GM23338 (cell line): ENCODE results near the gene UBA6. TPM values are rescaled to one million over a fixed set of nuclear protein-coding genes. Genes with fewer than 3 reads are reported as not detected.

Experiments
- ATAC-seq: fragments of 200-7000 bp; cut with Tn5 transposase; 3 replicates; pipeline ENCODE4 v1.9.1; 2020
- DNase-seq: peaks from one replicate; pipeline ENCODE4 v3.0.0-alpha.2; 2015; ENCODE audit warnings: low spot score
- H2AFZ ChIP-seq: fragments of 200-600 bp; sonication (generic); 2 replicates; pipeline ENCODE4 v1.8.0; 2016; ENCODE audit warnings: antibody characterized with exemption, mild to moderate bottlenecking, moderate library complexity
- H3F3A ChIP-seq: fragments of 200-600 bp; sonication (generic); replicated peaks from 2 replicates; pipeline ENCODE4 v1.8.0; 2017; ENCODE audit warnings: antibody characterized with exemption, mixed run types, low read depth
- H3K27ac ChIP-seq: fragments of 200-600 bp; sonication (generic); 2 replicates; pipeline ENCODE4 v1.6.1; 2016; ENCODE audit warnings: low read depth
- H3K27me3 ChIP-seq: fragments of 200-600 bp; sonication (generic); 2 replicates; pipeline ENCODE4 v1.8.0; 2016; ENCODE audit warnings: mild to moderate bottlenecking, mixed run types, moderate library complexity; ENCODE audit not compliant: insufficient read depth
- H3K36me3 ChIP-seq: fragments of 200-600 bp; sonication (generic); 2 replicates; pipeline ENCODE4 v1.8.0; 2016; ENCODE audit warnings: mild to moderate bottlenecking; ENCODE audit not compliant: insufficient read depth
- H3K4me1 ChIP-seq: fragments of 200-600 bp; sonication (generic); 2 replicates; pipeline ENCODE4 v1.8.0; 2016; ENCODE audit warnings: mild to moderate bottlenecking, moderate library complexity; ENCODE audit not compliant: insufficient read depth
- H3K4me2 ChIP-seq: fragments of 200-600 bp; sonication (generic); 2 replicates; pipeline ENCODE4 v1.7.1; 2017; ENCODE audit warnings: mixed run types
- H3K4me3 ChIP-seq: fragments of 200-600 bp; sonication (generic); 2 replicates; pipeline ENCODE4 v1.6.1; 2016; ENCODE audit warnings: mixed run types
- H3K79me2 ChIP-seq: fragments of 200-600 bp; sonication (generic); replicated peaks from 2 replicates; pipeline ENCODE4 v1.8.0; 2017; ENCODE audit warnings: mild to moderate bottlenecking; ENCODE audit not compliant: insufficient read depth
- H3K9me2 ChIP-seq: fragments of 200-600 bp; sonication (generic); 2 replicates; pipeline ENCODE4 v1.8.0; 2017; ENCODE audit not compliant: insufficient read depth
- H4K20me1 ChIP-seq: fragments of 200-600 bp; sonication (generic); replicated peaks from 2 replicates; pipeline ENCODE4 v1.8.0; 2017; ENCODE audit warnings: mild to moderate bottlenecking; ENCODE audit not compliant: insufficient read depth
- H3K27ac Mint-ChIP-seq: 2 replicates; pipeline ENCODE4 v1.8.0; 2020; ENCODE audit warnings: inconsistent platforms, mild to moderate bottlenecking, moderate library complexity, mixed read lengths
- H3K27me3 Mint-ChIP-seq: 3 replicates; pipeline ENCODE4 v1.8.0; 2022; ENCODE audit warnings: low read depth, mild to moderate bottlenecking, moderate library complexity, mixed read lengths, inconsistent platforms; ENCODE audit not compliant: insufficient read depth, poor library complexity
- H3K36me3 Mint-ChIP-seq: 3 replicates; pipeline ENCODE4 v1.8.0; 2021; ENCODE audit warnings: low read depth, mild to moderate bottlenecking, inconsistent platforms, moderate library complexity, mixed read lengths
- H3K4me1 Mint-ChIP-seq: 3 replicates; pipeline ENCODE4 v1.8.0; 2020; ENCODE audit warnings: mild to moderate bottlenecking, inconsistent platforms, mixed read lengths
- H3K4me3 Mint-ChIP-seq: 3 replicates; pipeline ENCODE4 v1.8.0; 2021; ENCODE audit warnings: moderate library complexity, mild to moderate bottlenecking, inconsistent platforms, mixed read lengths
- H3K9me3 Mint-ChIP-seq: 3 replicates; pipeline ENCODE4 v1.8.0; 2020; ENCODE audit warnings: moderate library complexity, mild to moderate bottlenecking, inconsistent platforms, mixed read lengths
- CREB1 ChIP-seq: fragments of 250-450 bp; sonication (Bioruptor Pico); IDR thresholded peaks from 2 replicates; pipeline ENCODE4 v1.5.0; 2020; ENCODE audit warnings: low read depth, mild to moderate bottlenecking, moderate library complexity
- CTCF ChIP-seq, 2 experiments: fragments of 200-600 bp in 1 of 2; sonication (generic) in 1 of 2; conservative IDR thresholded peaks; 2 replicates each; pipeline versions ENCODE4 v1.5.1 to v1.6.1; 2016 to 2017; ENCODE audit warnings: antibody characterized with exemption in 2 of 2, low read depth in 2 of 2, mild to moderate bottlenecking in 2 of 2, moderate library complexity in 1 of 2
- ETS1 ChIP-seq: IDR thresholded peaks from 2 replicates; pipeline ENCODE4 v1.6.1; 2016; ENCODE audit warnings: antibody characterized with exemption
- EZH2 ChIP-seq: fragments of 200-600 bp; sonication (generic); IDR thresholded peaks from one replicate; pipeline ENCODE4 v1.8.0; 2017; ENCODE audit warnings: antibody characterized with exemption, mild to moderate bottlenecking, low read depth; ENCODE audit not compliant: unreplicated experiment
- EZH2phosphoT487 ChIP-seq: fragments of 200-600 bp; sonication (generic); IDR thresholded peaks from one replicate; pipeline ENCODE4 v1.8.1; 2018; ENCODE audit warnings: antibody characterized with exemption; ENCODE audit not compliant: unreplicated experiment
- JUNB ChIP-seq: IDR thresholded peaks from one replicate; pipeline ENCODE4 v1.6.1; 2016; ENCODE audit warnings: antibody characterized with exemption; ENCODE audit not compliant: unreplicated experiment
- NANOG ChIP-seq: IDR thresholded peaks from 2 replicates; pipeline ENCODE4 v1.6.1; 2016; ENCODE audit warnings: antibody characterized with exemption, borderline replicate concordance
- POLR2AphosphoS5 ChIP-seq: IDR thresholded peaks from 2 replicates; pipeline ENCODE4 v1.6.1; 2016; ENCODE audit warnings: antibody characterized with exemption, low read depth
- REST ChIP-seq: IDR thresholded peaks from one replicate; pipeline ENCODE4 v1.6.1; 2018; ENCODE audit warnings: antibody characterized with exemption; ENCODE audit not compliant: unreplicated experiment
- STAT1 ChIP-seq: IDR thresholded peaks from one replicate; pipeline ENCODE4 v1.6.1; 2016; ENCODE audit warnings: antibody characterized with exemption; ENCODE audit not compliant: unreplicated experiment
- ZNF114 ChIP-seq: fragments of 250-450 bp; sonication (Bioruptor Pico); IDR thresholded peaks from 2 replicates; pipeline ENCODE4 v1.5.0; 2020; ENCODE audit warnings: mild to moderate bottlenecking, moderate library complexity
- ZNF331 ChIP-seq: fragments of 250-450 bp; sonication (Bioruptor Pico); IDR thresholded peaks from 2 replicates; pipeline ENCODE4 v1.5.0; 2020; ENCODE audit warnings: low read depth, mild to moderate bottlenecking, moderate library complexity
- polyA plus RNA-seq: library from polyadenylated mRNA; unstranded; fragments of >200 nt; fragmentation: Nextera tagmentation; extraction: Ambion mirVana; gene quantifications from 2 replicates; pipeline ENCODE4 v1.2.1, GENCODE V29; 2016
- total RNA-seq: library from RNA; depleted of rRNA; stranded (reverse); fragments of >200 nt; shearing (Covaris generic); gene quantifications from 2 replicates; pipeline ENCODE4 v1.2.3, GENCODE V29; 2014

The UBA6 gene
- total and polyA plus RNA-seq, 2 experiments from 2014 or later: 17.6 to 77.3 TPM

GRCh38 chr4:67614186-67614585 is 86.8 kb downstream of the UBA6 start:
- Mint-ChIP-seq H3K27ac (no peak overlapping the region), H3K4me3 (no peak overlapping the region), H3K9me3 (no peaks in the 10 kb centered on the region; the same call in 2 of the 3 replicates), H3K36me3 (peaks cover 30% of the 10 kb centered on the region), H3K27me3 (no peaks in the 10 kb centered on the region), H3K4me1 (no peaks in the 10 kb centered on the region)
- Histone ChIP-seq H3K27ac (no peak overlapping the region), H3K4me2 (no peak overlapping the region), H3K27me3 (no peaks in the 10 kb centered on the region), H3K36me3 (peaks cover 6% of the 10 kb centered on the region; the same call in 1 of the 2 replicates), H3K9me2 (no peaks in the 10 kb centered on the region), H2AFZ (no peak overlapping the region), H3K79me2 (no peaks in the 10 kb centered on the region), H3K4me1 (no peaks in the 10 kb centered on the region), H3F3A (no peaks in the 10 kb centered on the region), H4K20me1 (no peaks in the 10 kb centered on the region), H3K4me3 (no peak overlapping the region)
- TF ChIP-seq NANOG: no peak
- TF ChIP-seq CTCF (conservative IDR thresholded peaks at IDR 0.05; ENCODE audit: low read depth in 2 of 2): no peak
- TF ChIP-seq POLR2AphosphoS5: no peak
- no peak for TF ChIP-seq ZNF114 (CRISPR knock-in tag)
- no peak for TF ChIP-seq ZNF331 (CRISPR knock-in tag)
- TF ChIP-seq STAT1: no peak
- no peak for ATAC-seq
- no peak for DNase-seq

GRCh38 chr4:67608027-67608426 is 92.9 kb downstream of the UBA6 start:
- no peak for TF ChIP-seq EZH2
- TF ChIP-seq ETS1: no peak
- Mint-ChIP-seq H3K4me3 (no peak overlapping the region), H3K27me3 (peaks cover 1% of the 10 kb centered on the region), H3K4me1 (peaks cover 10% of the 10 kb centered on the region), H3K36me3 (peaks cover 5% of the 10 kb centered on the region; the same call in 2 of the 3 replicates), H3K9me3 (no peaks in the 10 kb centered on the region; the same call in 2 of the 3 replicates), H3K27ac (no peak overlapping the region)
- H3K36me3 ChIP-seq: no peaks in the 10 kb centered on the region
- DNase-seq (no peak), ATAC-seq (no peak)
- no peaks in the 10 kb centered on the region for H3K79me2 ChIP-seq
- no peaks in the 10 kb centered on the region for H3K27me3 ChIP-seq
- H2AFZ ChIP-seq: no peak overlapping the region
- no peaks in the 10 kb centered on the region for H3K9me2 ChIP-seq
- H3K4me2 ChIP-seq: no peak overlapping the region
- no peaks in the 10 kb centered on the region for H3K4me1 ChIP-seq
- no peak overlapping the region for H3K27ac ChIP-seq
- no peak overlapping the region for H3K4me3 ChIP-seq
- no peaks in the 10 kb centered on the region for H4K20me1 ChIP-seq
- H3F3A ChIP-seq: no peaks in the 10 kb centered on the region

- no peak overlapping the region for H3K27ac Mint-ChIP-seq
- H3K79me2 ChIP-seq: no peaks in the 10 kb centered on the region
- peaks cover 6% of the 10 kb centered on the region; the same call in 2 of the 3 replicates for H3K9me3 Mint-ChIP-seq
- H3K27ac ChIP-seq: no peak overlapping the region
- no peaks in the 10 kb centered on the region for H3K27me3 ChIP-seq
- H4K20me1 ChIP-seq: no peaks in the 10 kb centered on the region
- DNase-seq (no peak), ATAC-seq (no peak)
- H3K4me1 ChIP-seq: no peaks in the 10 kb centered on the region
- H3K27me3 Mint-ChIP-seq: peaks cover 1% of the 10 kb centered on the region
- H3K36me3 Mint-ChIP-seq: peaks cover 6% of the 10 kb centered on the region
- H3K9me2 ChIP-seq: 0 out of 2 replicates have a peak, but pooled peaks cover 7% of the 10 kb centered on the region
- H3K4me3 ChIP-seq: no peak overlapping the region
- H3K36me3 ChIP-seq: no peaks in the 10 kb centered on the region; the same call in 1 of the 2 replicates
- peaks cover 10% of the 10 kb centered on the region for H3K4me1 Mint-ChIP-seq
- no peak overlapping the region for H2AFZ ChIP-seq
- no peak overlapping the region for H3K4me2 ChIP-seq
- no peaks in the 10 kb centered on the region for H3F3A ChIP-seq
- no peak overlapping the region for H3K4me3 Mint-ChIP-seq
- TF ChIP-seq EZH2phosphoT487: no peak
- TF ChIP-seq REST: no peak
- no peak for TF ChIP-seq JUNB
- no peak for TF ChIP-seq ETS1
- TF ChIP-seq EZH2: no peak
- TF ChIP-seq ZNF114 (CRISPR knock-in tag): no peak
- no peak for TF ChIP-seq ZNF331 (CRISPR knock-in tag)
- no peak for TF ChIP-seq POLR2AphosphoS5
- no peak for TF ChIP-seq STAT1
- TF ChIP-seq CREB1 (CRISPR knock-in tag): no peak
Observed at GRCh38 chr4:67604749-67605148, 96.2 kb downstream of the UBA6 start.
